ENCODE data around the gene RRP8.

The RRP8 gene

GRCh38 chr11:6640985-6641701 is 37.7 kb upstream of the RRP8 start:
- FAIRE-seq (no peak), DNase-seq (ENCODE audit: insufficient read length) (no peak)
- no peak for TF ChIP-seq POLR2AphosphoS5 (IDR thresholded peaks at IDR 0.05; ENCODE audit: low read depth, low read length)
- TF ChIP-seq TAF1 (IDR thresholded peaks at IDR 0.05; ENCODE audit: borderline replicate concordance, low read depth, low read length) = no peak
- TF ChIP-seq POLR2A (IDR thresholded peaks at IDR 0.05; ENCODE audit: low read depth, low read length) = no peak

- DNase-seq (ENCODE audit: insufficient read length) (no peak), FAIRE-seq (no peak)
- TF ChIP-seq POLR2A (IDR thresholded peaks at IDR 0.05; ENCODE audit: low read depth, low read length) = no peak
- no peak for TF ChIP-seq POLR2AphosphoS5 (IDR thresholded peaks at IDR 0.05; ENCODE audit: low read depth, low read length)
- TF ChIP-seq TAF1 (IDR thresholded peaks at IDR 0.05; ENCODE audit: borderline replicate concordance, low read depth, low read length) = no peak
These were observed 36.9 kb upstream of the RRP8 start for GRCh38 chr11:6640036-6640984.

- TF ChIP-seq TAF1 (IDR thresholded peaks at IDR 0.05; ENCODE audit: borderline replicate concordance, low read depth, low read length) (no peak), POLR2AphosphoS5 (IDR thresholded peaks at IDR 0.05; ENCODE audit: low read depth, low read length) (no peak), POLR2A (IDR thresholded peaks at IDR 0.05; ENCODE audit: low read depth, low read length) (no peak)
- DNase-seq (ENCODE audit: insufficient read length) = no peak
- no peak for FAIRE-seq
These were observed 35.0 kb upstream of the RRP8 start for GRCh38 chr11:6638429-6638828.

GRCh38 chr11:6637871-6638270 is 34.5 kb upstream of the RRP8 start:
- DNase-seq (ENCODE audit: insufficient read length) (no peak), FAIRE-seq (no peak)
- no peak for TF ChIP-seq POLR2A (IDR thresholded peaks at IDR 0.05; ENCODE audit: low read depth, low read length)
- no peak for TF ChIP-seq POLR2AphosphoS5 (IDR thresholded peaks at IDR 0.05; ENCODE audit: low read depth, low read length)
- no peak for TF ChIP-seq TAF1 (IDR thresholded peaks at IDR 0.05; ENCODE audit: borderline replicate concordance, low read depth, low read length)

- no peak for DNase-seq (ENCODE audit: insufficient read length)
- no peak for FAIRE-seq
- no peak for TF ChIP-seq TAF1 (IDR thresholded peaks at IDR 0.05; ENCODE audit: borderline replicate concordance, low read depth, low read length)
- no peak for TF ChIP-seq POLR2AphosphoS5 (IDR thresholded peaks at IDR 0.05; ENCODE audit: low read depth, low read length)
- TF ChIP-seq POLR2A (IDR thresholded peaks at IDR 0.05; ENCODE audit: low read depth, low read length) = no peak
These were observed 33.1 kb upstream of the RRP8 start for GRCh38 chr11:6636480-6636879.

GRCh38 chr11:6635082-6635932 is 31.9 kb upstream of the RRP8 start:
- DNase-seq (ENCODE audit: insufficient read length) = no peak

GRCh38 chr11:6634534-6634933 is 31.1 kb upstream of the RRP8 start:
- DNase-seq (ENCODE audit: insufficient read length) (no peak), FAIRE-seq (no peak)
- TF ChIP-seq POLR2A (IDR thresholded peaks at IDR 0.05; ENCODE audit: low read depth, low read length) = no peak
- TF ChIP-seq TAF1 (IDR thresholded peaks at IDR 0.05; ENCODE audit: borderline replicate concordance, low read depth, low read length) = no peak
- TF ChIP-seq POLR2AphosphoS5 (IDR thresholded peaks at IDR 0.05; ENCODE audit: low read depth, low read length) = no peak

More at GRCh38 chr11:6635082-6635932, 31.9 kb upstream of the RRP8 start:
- FAIRE-seq = peak; percentile 75
- TF ChIP-seq TAF1 (IDR thresholded peaks at IDR 0.05; ENCODE audit: borderline replicate concordance, low read depth, low read length) (no peak), POLR2A (IDR thresholded peaks at IDR 0.05; ENCODE audit: low read depth, low read length) (no peak), POLR2AphosphoS5 (IDR thresholded peaks at IDR 0.05; ENCODE audit: low read depth, low read length) (no peak)

- FAIRE-seq (peak; percentile 51), DNase-seq (ENCODE audit: insufficient read length) (no peak)
- no peak for TF ChIP-seq POLR2AphosphoS5 (IDR thresholded peaks at IDR 0.05; ENCODE audit: low read depth, low read length)
- no peak for TF ChIP-seq TAF1 (IDR thresholded peaks at IDR 0.05; ENCODE audit: borderline replicate concordance, low read depth, low read length)
- TF ChIP-seq POLR2A (IDR thresholded peaks at IDR 0.05; ENCODE audit: low read depth, low read length) = no peak
These were observed 30.3 kb upstream of the RRP8 start for GRCh38 chr11:6633422-6634408.

GRCh38 chr11:6632116-6633073 is 29.0 kb upstream of the RRP8 start:
- no peak for FAIRE-seq
- no peak for DNase-seq (ENCODE audit: insufficient read length)
- no peak for TF ChIP-seq POLR2A (IDR thresholded peaks at IDR 0.05; ENCODE audit: low read depth, low read length)
- TF ChIP-seq POLR2AphosphoS5 (IDR thresholded peaks at IDR 0.05; ENCODE audit: low read depth, low read length) = no peak
- no peak for TF ChIP-seq TAF1 (IDR thresholded peaks at IDR 0.05; ENCODE audit: borderline replicate concordance, low read depth, low read length)
